Activated T-helper 1 cell treated with anti-CD3 and anti-CD28 coated beads, Interleukin-2, amount 50 U/mL, for 16 hours (primary cell): ENCODE results near the gene SLC35E4.
"Not testable (repeated sequence)": the region's sequence is repeated elsewhere in the genome, so short reads cannot be mapped to it uniquely, and the experiment has no call there.

Experiments used
- DNase-seq, 2 donors: peaks; one replicate each; pipeline ENCODE4 v3.0.0-alpha.2; 2020; ENCODE audit warnings: low read depth in 1 of 2, low spot score in 1 of 2

The SLC35E4 gene, protein sequence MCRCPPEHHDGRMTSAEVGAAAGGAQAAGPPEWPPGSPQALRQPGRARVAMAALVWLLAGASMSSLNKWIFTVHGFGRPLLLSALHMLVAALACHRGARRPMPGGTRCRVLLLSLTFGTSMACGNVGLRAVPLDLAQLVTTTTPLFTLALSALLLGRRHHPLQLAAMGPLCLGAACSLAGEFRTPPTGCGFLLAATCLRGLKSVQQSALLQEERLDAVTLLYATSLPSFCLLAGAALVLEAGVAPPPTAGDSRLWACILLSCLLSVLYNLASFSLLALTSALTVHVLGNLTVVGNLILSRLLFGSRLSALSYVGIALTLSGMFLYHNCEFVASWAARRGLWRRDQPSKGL

DNA sequence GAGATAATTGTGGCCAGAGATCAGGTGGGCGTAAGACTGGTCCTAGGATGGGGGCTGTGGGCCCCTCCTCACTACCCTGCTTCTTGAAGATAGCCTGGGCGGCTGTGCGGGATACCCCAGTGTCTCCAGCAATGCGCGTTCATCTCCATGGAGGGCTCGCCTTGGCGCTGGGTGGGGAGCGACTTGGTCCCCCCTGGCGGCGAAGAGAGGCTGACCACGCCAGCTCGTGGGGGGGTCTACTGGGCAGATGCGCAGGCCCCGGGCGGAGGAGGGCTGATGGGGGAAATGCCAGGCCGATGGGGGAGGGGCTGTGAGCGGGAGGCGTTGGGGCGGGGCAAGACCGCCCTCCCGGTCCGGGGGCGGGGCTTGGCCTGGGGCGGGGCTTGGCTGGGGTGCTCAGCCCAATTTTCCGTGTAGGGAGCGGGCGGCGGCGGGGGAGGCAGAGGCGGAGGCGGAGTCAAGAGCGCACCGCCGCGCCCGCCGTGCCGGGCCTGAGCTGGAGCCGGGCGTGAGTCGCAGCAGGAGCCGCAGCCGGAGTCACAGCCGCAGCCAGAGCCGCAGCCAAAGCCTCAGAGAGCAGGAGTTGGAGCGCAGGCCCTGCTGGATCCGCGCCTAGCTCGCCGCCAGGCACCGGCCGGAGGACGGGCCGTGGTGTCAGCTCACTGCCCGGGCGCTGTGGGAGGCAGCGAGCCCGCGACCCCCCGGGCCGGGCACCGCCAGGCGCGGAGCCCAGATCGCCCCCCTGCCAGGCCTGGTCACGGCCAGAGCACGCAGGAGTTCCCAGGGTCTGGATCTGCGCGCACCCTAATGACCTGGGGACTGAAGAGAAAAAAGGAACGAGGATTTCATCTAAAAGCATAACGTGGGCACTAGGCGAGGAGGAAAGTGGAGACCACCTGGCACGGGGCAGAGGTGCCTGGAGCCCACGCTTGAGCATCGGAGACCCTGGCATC is at the start of gene SLC35E4:
Gene SLC35E4 (plus strand): TSS at position 509 of the 953 bp plus-strand sequence. CDS start 670 bp downstream, outside the sequence.
- DNase-seq, result peak; percentile 89 to 93

- DNase-seq, result no peak
These were observed 49.2 kb upstream of the SLC35E4 start for GRCh38 chr22:30586414-30586813.

DNA sequence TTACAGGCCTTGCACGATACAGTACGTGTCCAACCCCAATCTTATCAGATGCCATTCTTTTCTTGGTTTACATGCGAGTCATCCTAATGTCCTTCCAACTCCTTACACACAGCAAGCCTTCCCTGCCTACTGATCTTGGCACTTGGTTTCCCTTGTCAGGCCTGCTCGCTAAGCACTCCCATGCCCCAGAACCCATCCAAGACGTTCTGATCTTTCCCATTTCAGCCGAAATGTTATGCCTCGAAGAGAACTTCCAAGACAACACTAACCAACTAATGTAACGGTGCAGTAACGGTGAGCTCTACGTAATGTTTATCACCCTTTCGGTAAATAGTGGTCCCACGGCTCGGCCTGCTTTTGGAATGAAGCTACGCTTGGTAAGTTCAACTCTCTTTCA is 44.4 kb upstream of the SLC35E4 start:
- DNase-seq, result no peak

- peak; percentile 86 to 89 for DNase-seq
These were observed 43.8 kb upstream of the SLC35E4 start, which contains the start of gene PES1 for GRCh38 chr22:30591588-30592359. TSS of gene PES1 (minus strand) at chr22:30591910. CDS start at chr22:30591833, 77 bp downstream.

DNA sequence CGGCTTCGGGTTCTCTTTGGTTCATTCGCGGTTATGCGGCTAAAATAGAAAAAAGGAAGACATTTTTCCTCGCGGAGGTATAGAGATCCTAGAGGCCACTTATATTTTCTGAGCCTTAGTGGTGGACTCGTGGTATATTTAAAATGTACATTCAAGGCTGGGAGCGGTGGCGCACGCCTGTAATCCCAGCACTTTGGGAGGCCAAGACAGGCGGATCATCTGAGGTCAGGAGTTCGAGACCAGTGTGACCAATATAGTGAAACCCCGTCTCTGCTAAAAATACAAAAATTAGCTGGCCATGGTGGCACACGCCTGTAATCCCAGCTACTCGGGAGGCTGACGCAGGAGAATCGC is 43.2 kb upstream of the SLC35E4 start:
- DNase-seq, result not testable (repeated sequence)

GRCh38 chr22:30596199-30596598 is 39.4 kb upstream of the SLC35E4 start:
- DNase-seq, result no peak

- no peak for DNase-seq
These were observed 38.7 kb upstream of the SLC35E4 start for GRCh38 chr22:30596886-30597285.

DNA sequence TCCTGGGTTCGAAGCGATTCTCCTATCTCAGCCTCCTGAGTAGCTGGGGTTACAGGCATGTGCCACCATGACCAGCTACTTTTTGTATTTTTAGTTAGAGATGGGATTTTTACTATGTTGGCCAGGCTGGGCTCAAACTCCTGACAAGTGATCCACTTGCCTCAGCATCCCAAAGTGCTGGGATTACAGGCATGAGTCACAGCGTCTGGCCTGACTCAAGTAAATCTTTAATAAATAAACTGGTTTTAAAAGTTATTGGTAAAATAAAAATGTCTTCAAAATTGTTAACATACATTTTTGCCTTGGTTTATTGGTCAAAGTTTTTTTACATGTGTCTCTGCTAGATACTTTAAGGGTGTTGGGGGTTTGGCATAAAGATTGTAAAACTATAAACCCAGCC is 36.6 kb upstream of the SLC35E4 start:
- DNase-seq, result no peak

DNA sequence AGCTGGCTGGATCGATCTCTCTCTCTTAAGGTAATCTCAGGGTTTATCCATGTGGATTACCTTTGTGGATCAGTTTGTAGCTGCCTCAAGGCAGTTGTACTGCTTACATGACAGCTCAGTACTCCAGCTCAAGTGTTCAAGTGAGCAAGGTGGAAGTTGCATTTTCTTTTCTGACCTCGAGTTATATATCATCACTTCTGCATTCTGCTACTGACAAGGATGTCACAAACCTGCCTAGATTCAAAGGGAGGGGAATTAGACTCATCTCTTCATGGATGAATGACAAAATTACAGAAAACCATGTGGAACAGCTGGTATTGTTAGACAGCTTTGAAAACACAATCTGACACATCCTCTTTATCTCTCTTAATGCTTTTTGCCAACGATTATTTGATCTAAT is 34.7 kb upstream of the SLC35E4 start:
- no peak for DNase-seq

- no peak for DNase-seq
These were observed 34.1 kb upstream of the SLC35E4 start for GRCh38 chr22:30601464-30601863.

- no peak for DNase-seq
These were observed 33.5 kb upstream of the SLC35E4 start for GRCh38 chr22:30602049-30602448.

DNA sequence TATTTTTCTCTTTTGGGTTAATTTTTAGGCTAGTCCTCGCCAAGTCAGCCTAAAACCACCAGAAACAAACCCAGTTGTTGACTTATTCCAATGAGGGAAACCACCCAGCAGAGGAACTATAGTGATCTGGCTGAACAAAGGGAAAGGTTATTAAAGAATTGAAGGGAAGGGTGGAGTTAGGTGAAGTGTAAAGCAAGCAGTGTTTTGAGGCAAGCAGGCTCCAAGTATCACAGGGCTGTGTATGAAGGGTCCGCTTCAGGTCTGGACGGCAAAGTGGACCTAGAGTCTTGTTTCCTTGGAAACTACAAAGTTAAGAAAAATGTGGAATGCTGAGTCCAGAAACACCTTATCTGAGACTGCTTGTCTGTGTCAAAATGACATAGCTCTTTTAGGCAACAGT is 31.8 kb upstream of the SLC35E4 start:
- DNase-seq, result no peak

- DNase-seq, result no peak
These were observed 30.9 kb upstream of the SLC35E4 start for GRCh38 chr22:30604723-30605122.

DNA sequence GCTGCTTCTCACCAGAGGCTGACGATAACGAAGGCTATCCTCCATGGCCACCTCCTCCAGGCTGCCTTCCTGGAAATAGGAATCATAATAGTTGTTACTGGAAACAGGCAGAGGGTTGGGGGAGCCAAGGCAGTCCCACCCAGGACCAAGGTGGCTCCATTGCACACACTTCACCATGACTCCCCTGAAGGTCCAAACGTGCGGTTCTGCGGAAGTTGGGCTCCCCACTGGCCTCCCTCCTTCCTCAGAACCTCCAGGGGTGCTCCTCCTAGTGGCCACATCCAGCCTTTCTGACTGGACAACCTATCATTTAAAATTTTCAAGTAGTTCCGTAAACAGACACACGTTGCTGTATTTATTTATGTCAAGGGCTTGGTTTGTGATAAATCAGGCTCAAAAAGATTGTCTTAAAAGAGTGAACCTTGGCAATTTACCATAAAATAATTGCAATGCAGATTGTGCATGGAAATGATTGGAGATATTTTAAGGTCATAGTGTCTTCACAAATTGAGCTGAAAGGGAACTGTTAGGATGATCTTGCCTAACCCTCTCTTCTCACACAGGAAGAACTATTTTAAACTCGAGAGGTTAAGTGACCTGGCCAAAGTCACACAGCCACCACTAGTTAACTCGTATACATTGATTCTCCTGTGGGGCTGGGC is 30.0 kb upstream of the SLC35E4 start:
- no peak for DNase-seq

DNA sequence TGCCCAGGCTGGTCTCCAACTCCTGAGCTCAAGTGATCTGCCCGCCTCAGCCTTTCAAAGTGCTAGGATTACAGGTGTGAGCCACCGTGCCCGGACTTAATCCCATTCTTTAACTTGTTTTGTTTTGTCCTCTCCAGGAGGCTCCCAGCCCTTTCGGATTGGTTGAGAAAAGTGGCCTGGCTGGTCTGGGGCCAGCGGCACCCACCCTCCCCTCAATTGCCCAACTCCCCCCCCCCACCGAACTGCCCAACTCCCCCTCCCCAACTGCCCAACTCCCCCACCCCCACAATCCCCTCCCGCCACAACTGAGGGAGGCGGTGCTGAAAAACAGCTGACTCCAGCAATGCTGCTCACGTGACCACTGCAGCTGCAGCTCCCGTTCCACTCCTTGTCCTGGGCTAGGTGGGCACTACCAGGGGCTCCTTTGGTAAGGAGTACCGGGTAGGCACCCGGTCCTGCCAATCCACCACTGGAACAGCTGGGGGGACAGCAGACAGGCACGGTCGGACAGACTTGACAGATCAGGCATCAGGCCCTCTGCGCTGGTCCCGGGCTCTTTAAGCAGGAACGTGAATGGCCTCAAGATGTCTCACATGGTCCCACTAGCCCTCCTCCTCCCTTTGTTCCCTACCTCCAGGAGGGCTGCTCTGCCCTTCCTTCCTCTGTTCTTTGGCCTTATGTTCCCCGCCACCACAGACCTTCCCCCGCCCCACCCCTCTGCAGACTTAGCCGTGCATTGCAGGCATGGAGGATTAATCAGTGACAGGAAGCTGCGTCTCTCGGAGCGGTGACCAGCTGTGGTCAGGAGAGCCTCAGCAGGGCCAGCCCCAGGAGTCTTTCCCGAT is 28.9 kb upstream of the SLC35E4 start, which contains the start of gene TCN2:
Gene TCN2 (plus strand): TSS at position 720 of the 845 bp plus-strand sequence. CDS start 158 bp downstream, outside the sequence.
- DNase-seq, result no peak

DNA sequence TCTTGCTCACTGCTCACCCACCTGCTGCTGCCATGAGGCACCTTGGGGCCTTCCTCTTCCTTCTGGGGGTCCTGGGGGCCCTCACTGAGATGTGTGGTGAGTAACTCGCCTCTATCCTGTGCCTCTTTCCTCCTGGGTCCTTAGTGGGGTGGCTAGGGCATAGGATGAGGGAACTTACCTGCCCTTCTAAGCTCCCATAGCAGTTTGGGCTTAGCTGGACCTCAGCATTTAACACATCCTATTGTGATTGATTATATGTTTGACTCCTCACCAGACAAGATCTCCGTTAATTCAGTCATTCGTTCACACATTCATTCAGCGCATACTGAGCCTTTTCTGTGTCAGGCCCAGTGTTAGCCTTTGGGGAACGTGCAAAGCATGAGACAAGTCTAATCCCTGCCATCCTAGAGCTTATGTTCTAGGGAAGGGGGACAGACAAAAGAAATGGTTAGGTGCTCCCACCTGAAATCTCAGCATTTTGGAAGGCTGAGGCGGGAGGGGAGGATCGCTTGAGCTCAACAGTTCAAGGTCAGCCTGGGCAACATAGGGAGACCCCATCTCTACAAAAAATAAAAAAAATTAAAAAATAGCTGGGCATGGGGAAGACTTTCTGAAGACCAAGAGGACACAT is 28.2 kb upstream of the SLC35E4 start:
- DNase-seq, result no peak

DNA sequence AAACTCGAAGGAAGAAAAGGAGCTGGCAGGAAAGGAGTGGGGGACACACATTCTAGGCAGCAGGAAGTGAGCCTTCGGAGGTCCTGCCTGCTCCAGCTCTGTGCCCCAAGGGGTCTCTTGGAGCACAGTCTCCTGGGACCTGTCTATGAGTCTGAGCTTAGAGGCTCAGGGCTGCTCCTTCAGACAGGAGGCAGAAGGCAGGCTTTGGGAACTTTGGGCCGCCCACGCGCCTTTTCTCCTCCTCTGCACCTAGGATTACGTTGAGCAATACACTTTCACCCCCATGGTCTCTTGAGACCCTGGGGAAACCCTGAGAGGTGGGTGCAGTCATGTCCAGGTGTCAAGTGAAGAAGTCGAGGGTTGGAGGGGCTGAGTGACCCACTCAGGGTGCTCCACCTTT is 27.6 kb upstream of the SLC35E4 start:
- no peak for DNase-seq

- DNase-seq, result no peak
These were observed 26.1 kb upstream of the SLC35E4 start for GRCh38 chr22:30609260-30610185.
